Loucy (cell line): ENCODE measurements around the gene RASGRP3.

Source experiments
- H2AFZ ChIP-seq: fragments of 200-600 bp; sonication (generic); 2 replicates; pipeline ENCODE4 v1.6.0; 2016; ENCODE audit warnings: antibody characterized with exemption, mild to moderate bottlenecking, low read length, moderate library complexity
- H3F3A ChIP-seq: fragments of 200-600 bp; 2 replicates; pipeline ENCODE4 v1.6.0; 2016; ENCODE audit warnings: antibody characterized with exemption, low read depth, mild to moderate bottlenecking
- H3K27me3 ChIP-seq: fragments of 200-600 bp; sonication (generic); 2 replicates; pipeline ENCODE4 v1.6.1; 2014; ENCODE audit warnings: low read length, mild to moderate bottlenecking; ENCODE audit not compliant: insufficient read depth, poor library complexity, severe bottlenecking
- H3K36me3 ChIP-seq: fragments of 200-600 bp; sonication (generic); 2 replicates; pipeline ENCODE4 v1.6.1; 2016; ENCODE audit warnings: low read length; ENCODE audit not compliant: insufficient read depth
- H3K4me1 ChIP-seq: fragments of 200-600 bp; sonication (generic); 2 replicates; pipeline ENCODE4 v1.5.1; 2014; ENCODE audit warnings: low read length, mild to moderate bottlenecking; ENCODE audit not compliant: insufficient read depth, poor library complexity, severe bottlenecking
- H3K4me2 ChIP-seq: fragments of 200-600 bp; sonication (generic); 2 replicates; pipeline ENCODE4 v1.6.0; 2014; ENCODE audit warnings: antibody characterized with exemption, low read length, low read depth, mild to moderate bottlenecking; ENCODE audit not compliant: poor library complexity, severe bottlenecking
- H3K4me3 ChIP-seq: fragments of 200-600 bp; sonication (generic); 2 replicates; pipeline ENCODE4 v1.5.1; 2014; ENCODE audit warnings: low read length, mild to moderate bottlenecking, mixed read lengths; ENCODE audit not compliant: poor library complexity, severe bottlenecking
- H3K79me2 ChIP-seq: fragments of 200-600 bp; sonication (generic); 2 replicates; pipeline ENCODE4 v1.6.1; 2014; ENCODE audit warnings: low read length; ENCODE audit not compliant: insufficient read depth
- H3K9ac ChIP-seq: fragments of 200-600 bp; sonication (generic); 2 replicates; pipeline ENCODE4 v1.6.0; 2014; ENCODE audit warnings: mild to moderate bottlenecking, low read depth, low read length, moderate library complexity; ENCODE audit not compliant: poor library complexity, severe bottlenecking
- H3K9me2 ChIP-seq: fragments of 200-600 bp; sonication (generic); replicated peaks from 2 replicates; pipeline ENCODE4 v1.6.1; 2016; ENCODE audit warnings: low read depth, low read length, mixed read lengths
- H3K9me3 ChIP-seq: fragments of 200-600 bp; sonication (generic); 2 replicates; pipeline ENCODE4 v1.6.1; 2014; ENCODE audit warnings: mild to moderate bottlenecking, antibody characterized with exemption, low read length, low read depth; ENCODE audit not compliant: insufficient read depth
- H4K20me1 ChIP-seq: fragments of 200-600 bp; sonication (generic); 2 replicates; pipeline ENCODE4 v1.6.0; 2014; ENCODE audit warnings: antibody characterized with exemption, low read length, mild to moderate bottlenecking; ENCODE audit not compliant: insufficient read depth, poor library complexity, severe bottlenecking
- EZH2phosphoT487 ChIP-seq: fragments of 200-600 bp; IDR thresholded peaks from 2 replicates; pipeline ENCODE4 v1.6.1; 2018; ENCODE audit warnings: antibody characterized with exemption, mild to moderate bottlenecking, moderate library complexity, borderline replicate concordance
- TF ChIP-seq, protein P1 (sequence below): fragments of 200-600 bp; sonication (generic); conservative IDR thresholded peaks from 2 replicates; pipeline ENCODE4 v1.5.1; 2014; ENCODE audit warnings: mild to moderate bottlenecking, antibody characterized with exemption, low read length

The RASGRP3 gene

DNA sequence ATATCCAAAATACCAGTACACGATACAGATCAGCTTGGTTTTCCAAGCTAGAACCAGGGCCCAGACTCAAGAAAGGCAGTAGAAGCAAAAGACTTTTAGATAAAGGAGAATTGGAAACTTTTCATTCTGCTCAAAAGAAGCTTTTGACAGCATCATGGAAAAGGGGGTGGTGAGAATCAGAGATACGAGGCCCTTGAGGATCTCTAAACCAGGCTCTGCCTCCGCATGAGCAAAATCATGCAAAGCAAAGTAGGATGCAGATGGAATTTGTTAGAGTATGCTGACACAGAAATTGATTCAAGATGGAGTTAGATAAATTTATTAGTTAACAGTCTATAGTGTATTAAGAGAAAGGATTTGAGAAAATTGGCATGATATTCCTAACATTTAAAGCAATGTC, 82.9 kb downstream of the RASGRP3 start:
- Histone ChIP-seq H3K9me2 (no peaks in the 10 kb centered on the region), H3K4me3 (no peak overlapping the region), H3K9me3 (no peaks in the 10 kb centered on the region), H3K36me3 (no peaks in the 10 kb centered on the region), H4K20me1 (no peaks in the 10 kb centered on the region), H2AFZ (no peak overlapping the region), H3F3A (no peaks in the 10 kb centered on the region), H3K4me1 (peaks cover 8% of the 10 kb centered on the region), H3K4me2 (no peak overlapping the region), H3K27me3 (no peaks in the 10 kb centered on the region), H3K9ac (no peak overlapping the region), H3K79me2 (no peaks in the 10 kb centered on the region)
- TF ChIP-seq, protein P1, sequence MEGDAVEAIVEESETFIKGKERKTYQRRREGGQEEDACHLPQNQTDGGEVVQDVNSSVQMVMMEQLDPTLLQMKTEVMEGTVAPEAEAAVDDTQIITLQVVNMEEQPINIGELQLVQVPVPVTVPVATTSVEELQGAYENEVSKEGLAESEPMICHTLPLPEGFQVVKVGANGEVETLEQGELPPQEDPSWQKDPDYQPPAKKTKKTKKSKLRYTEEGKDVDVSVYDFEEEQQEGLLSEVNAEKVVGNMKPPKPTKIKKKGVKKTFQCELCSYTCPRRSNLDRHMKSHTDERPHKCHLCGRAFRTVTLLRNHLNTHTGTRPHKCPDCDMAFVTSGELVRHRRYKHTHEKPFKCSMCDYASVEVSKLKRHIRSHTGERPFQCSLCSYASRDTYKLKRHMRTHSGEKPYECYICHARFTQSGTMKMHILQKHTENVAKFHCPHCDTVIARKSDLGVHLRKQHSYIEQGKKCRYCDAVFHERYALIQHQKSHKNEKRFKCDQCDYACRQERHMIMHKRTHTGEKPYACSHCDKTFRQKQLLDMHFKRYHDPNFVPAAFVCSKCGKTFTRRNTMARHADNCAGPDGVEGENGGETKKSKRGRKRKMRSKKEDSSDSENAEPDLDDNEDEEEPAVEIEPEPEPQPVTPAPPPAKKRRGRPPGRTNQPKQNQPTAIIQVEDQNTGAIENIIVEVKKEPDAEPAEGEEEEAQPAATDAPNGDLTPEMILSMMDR, result no peak
- TF ChIP-seq EZH2phosphoT487, result no peak

DNA sequence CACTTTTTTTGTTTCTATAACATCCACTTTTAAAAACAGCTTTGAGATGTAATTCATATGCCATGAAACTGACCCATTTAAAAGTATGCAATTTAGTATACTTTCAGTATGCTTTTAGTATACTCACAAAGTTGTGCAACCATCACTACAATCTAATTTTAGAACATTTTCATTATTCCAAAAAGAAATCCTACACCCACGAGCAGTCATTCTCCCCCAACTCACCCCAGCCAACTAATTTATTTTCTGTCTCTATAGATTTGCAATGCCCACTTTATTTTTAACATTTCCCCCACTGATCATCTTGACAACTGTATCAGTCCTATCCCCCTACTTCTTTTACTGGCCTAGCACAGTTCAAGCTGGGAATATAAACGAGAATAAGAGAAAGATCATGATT, 83.6 kb downstream of the RASGRP3 start:
- TF ChIP-seq, protein P1, result no peak
- no peak for TF ChIP-seq EZH2phosphoT487
- H2AFZ ChIP-seq, result no peak overlapping the region
- H3K4me2 ChIP-seq, result no peak overlapping the region
- H3K9me3 ChIP-seq, result no peaks in the 10 kb centered on the region
- H3K9me2 ChIP-seq, result no peaks in the 10 kb centered on the region
- no peaks in the 10 kb centered on the region for H3K27me3 ChIP-seq
- H3K9ac ChIP-seq, result no peak overlapping the region
- H3K36me3 ChIP-seq, result no peaks in the 10 kb centered on the region
- H4K20me1 ChIP-seq, result no peaks in the 10 kb centered on the region
- no peak overlapping the region for H3K4me3 ChIP-seq
- H3K79me2 ChIP-seq, result no peaks in the 10 kb centered on the region
- peaks cover 4% of the 10 kb centered on the region for H3K4me1 ChIP-seq
- H3F3A ChIP-seq, result no peaks in the 10 kb centered on the region

DNA sequence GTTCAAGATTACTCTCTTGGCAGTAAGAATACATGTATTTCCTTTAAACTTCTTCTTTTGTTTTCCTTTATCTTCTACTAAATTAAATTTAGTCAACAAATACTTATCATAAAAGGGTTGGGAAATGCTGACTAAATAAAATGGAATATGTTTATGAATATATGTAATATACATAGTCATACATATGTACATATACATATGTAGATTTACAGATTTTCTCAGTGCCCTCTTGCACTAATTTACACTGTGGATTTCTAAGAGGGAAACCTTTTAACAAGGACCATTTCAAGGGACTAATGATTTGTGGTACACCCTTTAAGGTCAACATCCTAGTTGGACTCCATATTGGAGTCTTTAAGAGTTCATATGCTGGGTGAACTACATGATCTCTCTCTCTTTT, 85.4 kb downstream of the RASGRP3 start:
- no peak overlapping the region for H2AFZ ChIP-seq
- H3K9me3 ChIP-seq, result no peaks in the 10 kb centered on the region
- no peak overlapping the region for H3K9ac ChIP-seq
- no peaks in the 10 kb centered on the region for H3K4me1 ChIP-seq
- H3K27me3 ChIP-seq, result no peaks in the 10 kb centered on the region
- H3K36me3 ChIP-seq, result no peaks in the 10 kb centered on the region
- no peak for TF ChIP-seq EZH2phosphoT487
- TF ChIP-seq, protein P1, result no peak
- no peak overlapping the region for H3K4me3 ChIP-seq
- H3F3A ChIP-seq, result no peaks in the 10 kb centered on the region
- H3K79me2 ChIP-seq, result no peaks in the 10 kb centered on the region
- no peaks in the 10 kb centered on the region for H4K20me1 ChIP-seq
- no peaks in the 10 kb centered on the region for H3K9me2 ChIP-seq
- no peak overlapping the region for H3K4me2 ChIP-seq
